ENCODE results near the gene FUOM.

FUOM gene

GRCh38 chr10:133309720-133310398, 48.0 kb downstream of the FUOM start:
- no peak for DNase-seq

DNA sequence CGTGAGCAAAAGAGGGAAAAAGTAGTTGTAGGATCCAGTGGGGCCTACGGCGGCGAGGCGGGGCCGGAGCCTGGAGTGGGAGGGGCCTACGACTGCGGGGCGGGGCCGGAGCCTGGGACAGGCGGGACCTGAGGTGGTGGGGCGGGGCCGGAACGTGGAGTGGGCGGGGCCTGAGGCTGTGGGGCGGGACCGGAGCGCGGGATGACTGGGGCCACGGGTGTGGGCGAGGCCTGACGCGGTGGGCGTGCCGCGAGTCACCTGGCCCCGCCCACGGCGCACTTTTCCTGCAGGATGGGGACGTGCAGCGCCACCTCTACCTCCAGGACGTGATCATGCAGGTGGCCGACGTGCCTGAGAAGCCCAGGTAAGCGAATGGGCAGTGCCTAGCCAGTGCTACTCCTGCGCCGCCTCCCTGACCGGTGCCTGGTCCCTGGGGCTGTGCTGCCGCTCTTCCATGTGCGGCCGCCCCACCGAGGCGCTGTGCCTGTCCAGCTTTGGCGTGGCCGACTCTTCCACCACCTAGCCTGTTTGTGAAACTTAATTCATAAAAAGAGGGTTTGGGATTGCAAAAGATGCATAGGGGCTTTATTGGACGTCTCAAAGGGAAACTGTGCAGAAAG, 48.6 kb downstream of the FUOM start:
- DNase-seq, result peak; percentile 94 to 95

DNA sequence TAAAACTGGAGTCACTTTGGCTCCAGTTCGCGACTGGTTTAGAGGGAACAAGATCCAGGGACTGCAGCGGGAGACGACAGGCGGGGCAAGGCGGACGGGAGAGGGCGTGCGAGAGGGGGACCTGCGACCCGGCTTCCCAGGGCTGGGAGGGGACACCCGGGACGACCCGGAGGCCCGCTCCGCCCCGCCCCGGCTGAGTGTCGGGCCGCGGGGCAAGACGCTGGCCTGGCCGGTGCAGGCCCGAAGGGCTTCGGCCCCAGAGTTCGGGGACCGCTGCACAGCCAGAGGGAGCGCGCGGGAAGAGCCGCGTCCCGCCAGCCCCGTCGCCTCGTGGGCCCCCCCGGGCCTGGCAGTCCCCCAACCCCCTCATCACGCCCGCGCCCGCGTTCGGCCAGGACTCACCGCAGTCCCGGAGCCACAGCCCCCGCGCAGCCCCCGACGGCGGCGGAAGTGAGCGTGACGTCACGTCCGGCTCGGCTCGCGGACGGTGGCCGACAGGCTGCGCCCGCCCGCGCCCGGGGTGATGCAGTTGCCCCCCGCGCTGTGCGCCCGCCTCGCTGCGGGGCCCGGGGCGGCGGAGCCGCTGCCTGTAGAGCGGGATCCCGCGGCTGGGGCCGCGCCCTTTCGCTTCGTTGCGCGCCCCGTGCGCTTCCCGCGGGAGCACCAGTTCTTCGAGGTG, 49.3 kb downstream of the FUOM start, which contains the start of the genes TUBGCP2 and ZNF511:
TSS of gene TUBGCP2 (minus strand) at position 452 of the 679 bp plus-strand sequence. CDS start 5,931 bp downstream, outside the sequence.
TSS of gene ZNF511 (plus strand) at position 494 of the 679 bp plus-strand sequence. CDS start at position 524, 30 bp downstream.
- DNase-seq, result peak; percentile 86 to 92

- DNase-seq, result peak; percentile 25 to 53
These were observed 49.9 kb downstream of the FUOM start for GRCh38 chr10:133307776-133308420.

GRCh38 chr10:133306941-133307379, 50.9 kb downstream of the FUOM start:
- DNase-seq, result no peak

GRCh38 chr10:133306097-133306476, 51.7 kb downstream of the FUOM start:
- DNase-seq, result no peak
